C4-2B (cell line): ENCODE results near the gene SERPIND1.
"Not testable (repeated sequence)": the region's sequence is repeated elsewhere in the genome, so short reads cannot be mapped to it uniquely, and the experiment has no call there.

Experiments
- ZFX ChIP-seq: fragments of 450-650 bp; IDR thresholded peaks from 2 replicates; pipeline ENCODE4 v1.6.1; 2017
- TF ChIP-seq, protein P1 (sequence below): fragments of 450-650 bp; conservative IDR thresholded peaks from 2 replicates; pipeline ENCODE4 v1.5.1; 2017; ENCODE audit warnings: mild to moderate bottlenecking

DNA sequence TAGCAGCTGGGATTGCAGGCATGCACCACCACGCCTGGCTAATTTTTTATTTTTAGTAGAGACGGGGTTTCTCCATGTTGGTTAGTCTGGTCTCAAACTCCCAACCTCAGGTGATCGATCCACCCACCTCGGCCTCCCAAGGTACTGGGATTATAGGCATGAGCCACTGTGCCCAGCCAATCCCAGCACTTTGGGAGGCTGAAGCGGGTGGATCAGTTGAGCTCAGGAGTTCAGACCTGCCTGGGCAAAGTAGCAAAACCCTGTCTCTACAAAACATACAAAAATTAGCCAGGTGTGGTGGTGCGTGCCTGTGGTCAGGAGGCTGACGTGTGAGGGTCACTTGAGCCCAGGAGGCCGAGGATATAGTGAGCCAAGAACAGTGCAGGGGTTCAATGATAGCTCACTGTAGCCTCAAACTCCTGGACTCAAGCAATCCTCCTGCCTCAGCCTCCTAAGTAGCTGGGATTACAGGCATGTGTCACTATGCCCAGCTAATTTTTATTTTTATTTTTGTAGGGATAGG lies 47.9 kb downstream of the SERPIND1 start:
- TF ChIP-seq, protein P1, sequence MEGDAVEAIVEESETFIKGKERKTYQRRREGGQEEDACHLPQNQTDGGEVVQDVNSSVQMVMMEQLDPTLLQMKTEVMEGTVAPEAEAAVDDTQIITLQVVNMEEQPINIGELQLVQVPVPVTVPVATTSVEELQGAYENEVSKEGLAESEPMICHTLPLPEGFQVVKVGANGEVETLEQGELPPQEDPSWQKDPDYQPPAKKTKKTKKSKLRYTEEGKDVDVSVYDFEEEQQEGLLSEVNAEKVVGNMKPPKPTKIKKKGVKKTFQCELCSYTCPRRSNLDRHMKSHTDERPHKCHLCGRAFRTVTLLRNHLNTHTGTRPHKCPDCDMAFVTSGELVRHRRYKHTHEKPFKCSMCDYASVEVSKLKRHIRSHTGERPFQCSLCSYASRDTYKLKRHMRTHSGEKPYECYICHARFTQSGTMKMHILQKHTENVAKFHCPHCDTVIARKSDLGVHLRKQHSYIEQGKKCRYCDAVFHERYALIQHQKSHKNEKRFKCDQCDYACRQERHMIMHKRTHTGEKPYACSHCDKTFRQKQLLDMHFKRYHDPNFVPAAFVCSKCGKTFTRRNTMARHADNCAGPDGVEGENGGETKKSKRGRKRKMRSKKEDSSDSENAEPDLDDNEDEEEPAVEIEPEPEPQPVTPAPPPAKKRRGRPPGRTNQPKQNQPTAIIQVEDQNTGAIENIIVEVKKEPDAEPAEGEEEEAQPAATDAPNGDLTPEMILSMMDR: not testable (repeated sequence)
- TF ChIP-seq ZFX: not testable (repeated sequence)
